Upper lobe of right lung (tissue), 1 donor: ENCODE measurements around the gene PCYT1B. TPM values are rescaled to one million over a fixed set of nuclear protein-coding genes. Genes with fewer than 3 reads are reported as not detected.

Experiments
- ATAC-seq: fragments of 200-7000 bp; cut with Tn5 transposase; one replicate; pipeline ENCODE4 v1.9.1; 2020; ENCODE audit warnings: mild to moderate bottlenecking, moderate library complexity
- DNase-seq: peaks from one replicate; pipeline ENCODE4 v3.0.0-alpha.2; 2020
- H3K27ac ChIP-seq: fragments of 200-600 bp; one replicate; pipeline ENCODE4 v1.8.0; 2022
- H3K27me3 ChIP-seq: fragments of 200-600 bp; one replicate; pipeline ENCODE4 v1.8.0; 2022; ENCODE audit warnings: mild to moderate bottlenecking
- H3K36me3 ChIP-seq: fragments of 200-600 bp; one replicate; pipeline ENCODE4 v1.8.0; 2022
- H3K4me1 ChIP-seq: fragments of 200-600 bp; one replicate; pipeline ENCODE4 v1.8.0; 2022
- H3K4me3 ChIP-seq: fragments of 200-600 bp; one replicate; pipeline ENCODE4 v1.8.0; 2022; ENCODE audit warnings: mild to moderate bottlenecking
- H3K9me3 ChIP-seq: fragments of 200-600 bp; one replicate; pipeline ENCODE4 v1.8.0; 2022
- CTCF ChIP-seq: fragments of 200-600 bp; IDR thresholded peaks from one replicate; pipeline ENCODE4 v1.8.0; 2022; ENCODE audit warnings: antibody characterized with exemption
- intact Hi-C: fragments of 100-400 bp; cut with DNase I; formaldehyde crosslinking; loops from one replicate; pipeline ENCODE4 v1.11.0; 2022
- total RNA-seq: library from RNA; stranded (reverse); fragmentation: NEBNext Ultra II Directional; extraction: Animal tissue kit (Norgen Biotek cat#: 25700); gene quantifications from one replicate; pipeline ENCODE4 v1.2.1, GENCODE V29; 2021
- donor health status: DM: no; HTN: yes; CAD: no; lungs with severe emphysema.

The PCYT1B gene
- total RNA-seq, 1 donor from 2014 or later, result 0.14 TPM

- Histone ChIP-seq H3K4me3 (no peak overlapping the region), H3K27ac (no peak overlapping the region), H3K36me3 (peaks cover 7% of the 10 kb centered on the region), H3K4me1 (no peaks in the 10 kb centered on the region), H3K9me3 (no peaks in the 10 kb centered on the region), H3K27me3 (no peaks in the 10 kb centered on the region)
- ATAC-seq, result no peak
- DNase-seq, result no peak
- intact Hi-C loops, result no loop called here
- TF ChIP-seq CTCF, result no peak
Observed at GRCh38 chrX:24525455-24525854, 121.7 kb downstream of the PCYT1B start.

- H3K27ac ChIP-seq, result no peak overlapping the region
- DNase-seq (no peak), ATAC-seq (no peak)
- H3K9me3 ChIP-seq, result no peaks in the 10 kb centered on the region
- intact Hi-C loops, result no loop called here
- H3K27me3 ChIP-seq, result no peaks in the 10 kb centered on the region
- H3K4me3 ChIP-seq, result no peak overlapping the region
- TF ChIP-seq CTCF, result no peak
- H3K4me1 ChIP-seq, result no peaks in the 10 kb centered on the region
- H3K36me3 ChIP-seq, result no peaks in the 10 kb centered on the region
Observed at GRCh38 chrX:24520472-24520871, 126.7 kb downstream of the PCYT1B start.

DNA sequence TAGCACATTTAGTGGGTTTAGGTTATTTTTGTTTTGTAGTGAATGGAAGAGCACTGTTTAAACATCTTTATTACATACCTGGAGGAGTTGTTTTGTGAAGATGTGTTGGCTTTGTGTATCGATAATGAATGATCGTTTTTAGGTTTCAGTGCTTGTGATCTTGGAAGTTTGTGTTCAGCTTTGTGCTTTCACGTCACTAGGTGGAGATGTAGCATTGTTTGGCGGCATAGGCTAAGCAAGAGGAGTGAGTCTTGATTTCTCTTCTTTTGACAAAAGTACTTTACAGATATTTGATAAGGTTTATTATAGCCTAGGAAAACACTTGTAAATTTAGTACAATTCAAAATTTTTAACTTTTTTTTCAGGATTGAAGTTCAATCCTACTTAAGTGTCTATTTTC is 131.7 kb downstream of the PCYT1B start:
- DNase-seq, result no peak
- ATAC-seq, result no peak
- H3K36me3 ChIP-seq, result no peaks in the 10 kb centered on the region
- intact Hi-C loops, result no loop called here
- H3K4me1 ChIP-seq, result no peaks in the 10 kb centered on the region
- no peak overlapping the region for H3K27ac ChIP-seq
- H3K4me3 ChIP-seq, result no peak overlapping the region
- no peaks in the 10 kb centered on the region for H3K9me3 ChIP-seq
- H3K27me3 ChIP-seq, result no peaks in the 10 kb centered on the region
- peak; percentile 21 for TF ChIP-seq CTCF

DNA sequence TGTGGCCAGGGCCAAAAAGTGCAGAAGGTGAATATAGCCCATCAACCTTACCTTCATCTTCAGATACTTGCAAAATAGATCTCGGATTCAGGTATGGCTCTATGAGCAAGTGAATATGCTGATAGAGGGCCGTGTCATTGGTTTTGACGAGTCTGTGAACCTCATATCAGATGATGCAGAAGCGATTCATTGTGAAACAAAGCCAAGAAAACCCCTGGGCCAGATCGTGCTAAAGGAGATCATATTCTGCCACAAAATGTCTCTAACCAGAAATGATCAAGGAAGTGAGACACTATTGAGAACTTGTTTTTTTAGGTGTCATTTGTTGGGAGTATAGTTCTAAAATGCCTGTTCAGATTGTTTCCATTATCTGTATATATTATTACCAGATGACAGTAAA is 133.7 kb downstream of the PCYT1B start:
- no peak overlapping the region for H3K27ac ChIP-seq
- no peaks in the 10 kb centered on the region for H3K9me3 ChIP-seq
- H3K4me3 ChIP-seq, result no peak overlapping the region
- no peak for ATAC-seq
- no peak for TF ChIP-seq CTCF
- H3K4me1 ChIP-seq, result no peaks in the 10 kb centered on the region
- intact Hi-C loops, result no loop called here
- no peaks in the 10 kb centered on the region for H3K36me3 ChIP-seq
- H3K27me3 ChIP-seq, result no peaks in the 10 kb centered on the region
- no peak for DNase-seq

DNA sequence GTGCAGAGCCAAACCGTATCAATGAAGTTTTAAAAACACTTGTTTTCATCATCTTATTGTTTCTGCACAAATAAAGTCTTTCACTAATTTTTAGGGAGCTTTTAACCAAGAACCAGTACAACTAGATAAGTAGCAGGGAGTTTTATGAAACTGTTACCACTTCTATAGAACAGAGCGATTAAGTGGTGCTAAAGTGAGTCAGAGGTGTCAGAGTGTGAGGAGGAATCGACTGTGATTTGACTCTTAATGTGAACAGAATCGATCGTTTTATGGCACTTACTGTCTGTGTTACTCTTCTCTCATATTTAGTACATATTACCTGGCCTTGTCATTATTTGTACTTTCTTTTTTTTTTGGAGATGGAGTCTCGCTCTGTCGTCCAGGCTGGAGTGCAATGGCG is 138.8 kb downstream of the PCYT1B start:
- intact Hi-C loops, result loop anchor here (10.0 kb wide), 1 partner anchor 114 kb away; no protein-coding TSS in a partner anchor
- no peak overlapping the region for H3K4me3 ChIP-seq
- H3K27me3 ChIP-seq, result no peaks in the 10 kb centered on the region
- no peak for TF ChIP-seq CTCF
- ATAC-seq, result no peak
- no peaks in the 10 kb centered on the region for H3K4me1 ChIP-seq
- H3K9me3 ChIP-seq, result no peaks in the 10 kb centered on the region
- DNase-seq, result no peak
- no peak overlapping the region for H3K27ac ChIP-seq
- no peaks in the 10 kb centered on the region for H3K36me3 ChIP-seq

Other genes starting within 250 kb of the PCYT1B start
- 19.4 TPM for gene PDK3, start 182.1 kb downstream of the PCYT1B start, total RNA-seq
- 11.1 TPM for gene POLA1, start 46.6 kb upstream of the PCYT1B start, total RNA-seq